ENCODE measurements around the gene SRSF4. TPM values are rescaled to one million over a fixed set of nuclear protein-coding genes. Genes with fewer than 3 reads are reported as not detected.
"Not testable (repeated sequence)": the region's sequence is repeated elsewhere in the genome, so short reads cannot be mapped to it uniquely, and the experiment has no call there.

The SRSF4 gene
- 33.0 TPM for total RNA-seq

DNA sequence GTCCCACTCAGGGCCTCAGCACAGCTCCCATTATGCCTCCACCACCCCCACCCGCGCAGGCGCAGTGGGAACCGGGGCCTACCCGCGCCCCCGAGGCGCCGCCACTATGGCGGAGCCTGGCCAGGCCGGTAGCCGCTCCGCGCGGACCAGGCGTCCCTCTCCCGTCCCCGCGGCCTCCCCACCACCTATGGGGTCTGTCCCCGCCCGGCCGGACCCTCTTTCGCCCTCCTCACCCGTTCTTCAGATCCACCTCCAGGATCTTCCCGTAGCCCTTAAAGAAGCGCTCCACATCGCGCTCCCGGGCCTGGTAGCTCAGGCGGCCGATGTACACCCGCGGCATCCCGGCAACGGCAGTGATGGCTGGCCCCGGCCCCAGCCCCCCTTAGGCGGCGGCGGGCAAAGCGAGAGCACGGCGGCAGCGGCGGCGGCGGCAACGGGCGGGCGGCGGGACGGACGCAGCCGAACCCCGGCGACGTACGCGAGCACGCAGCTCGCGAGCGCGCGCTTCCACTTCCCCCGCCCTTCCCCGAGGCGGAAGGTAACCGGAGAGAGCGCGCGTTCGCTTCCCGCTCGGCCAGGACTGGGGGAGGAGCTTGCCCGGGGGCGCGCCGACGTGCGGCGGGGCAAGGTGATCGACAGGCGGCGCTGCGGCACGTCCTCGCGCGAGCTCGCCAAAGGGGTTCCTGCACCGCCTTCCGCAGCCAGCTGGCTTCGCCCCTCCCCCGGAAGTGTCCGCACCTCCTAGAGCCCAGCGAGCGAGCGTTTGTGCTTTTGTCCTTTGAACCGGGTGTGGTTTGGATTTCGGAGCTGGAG is at the start of gene SRSF4:
Gene SRSF4, minus strand, starts transcription at position 488 of the 813 bp plus-strand sequence. Its CDS starts 148 bp downstream, at position 340.
- DNase-seq (ENCODE audit: low spot score): peak; percentile 100
- peak; percentile 89 for ATAC-seq

DNA sequence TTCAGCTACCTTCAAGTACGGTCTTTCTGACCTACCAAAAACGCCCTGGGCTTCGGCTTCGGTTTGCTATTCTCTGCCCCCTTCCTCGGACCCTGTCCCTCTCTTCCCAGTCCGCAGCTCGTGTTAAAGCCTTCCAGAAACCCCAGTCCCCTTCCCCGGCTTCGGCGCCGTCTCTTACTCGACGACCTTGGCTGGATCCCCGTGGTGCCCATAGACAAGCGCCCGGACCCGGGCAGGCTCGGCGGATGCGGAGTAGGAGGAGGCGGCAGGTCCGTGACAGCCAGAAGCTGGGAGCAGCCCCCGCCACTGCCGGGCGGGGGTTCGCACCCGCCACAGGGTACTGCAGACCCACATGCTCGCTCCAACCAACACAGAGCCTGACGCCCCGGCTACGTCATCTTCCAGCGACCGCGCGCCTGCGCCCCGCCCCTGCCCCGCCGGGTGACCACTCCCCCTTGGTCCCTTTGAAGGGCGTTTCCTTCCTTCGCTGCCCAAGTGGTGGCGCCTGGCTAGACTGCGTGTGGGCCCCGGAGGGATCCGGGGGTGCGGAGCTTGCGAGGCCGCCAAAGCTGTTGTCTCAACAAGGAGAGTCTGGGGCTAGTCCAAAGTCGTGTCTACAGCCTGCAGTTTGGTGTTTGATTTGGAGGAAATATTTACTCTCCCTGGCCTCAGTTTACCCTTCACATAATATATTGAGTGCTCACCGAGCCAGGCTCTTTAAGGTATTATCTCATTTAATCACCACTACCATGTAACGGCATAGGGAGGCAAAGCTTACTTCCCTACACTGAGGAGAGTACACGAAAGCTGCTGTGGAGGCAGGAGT is 49.1 kb upstream of the SRSF4 start, which contains the start of gene MECR:
Gene MECR, minus strand, starts transcription at position 382 of the 826 bp plus-strand sequence. Its CDS starts 28 bp downstream, at position 354.
- DNase-seq (ENCODE audit: low spot score) (peak; percentile 94), ATAC-seq (peak; percentile 98)

DNA sequence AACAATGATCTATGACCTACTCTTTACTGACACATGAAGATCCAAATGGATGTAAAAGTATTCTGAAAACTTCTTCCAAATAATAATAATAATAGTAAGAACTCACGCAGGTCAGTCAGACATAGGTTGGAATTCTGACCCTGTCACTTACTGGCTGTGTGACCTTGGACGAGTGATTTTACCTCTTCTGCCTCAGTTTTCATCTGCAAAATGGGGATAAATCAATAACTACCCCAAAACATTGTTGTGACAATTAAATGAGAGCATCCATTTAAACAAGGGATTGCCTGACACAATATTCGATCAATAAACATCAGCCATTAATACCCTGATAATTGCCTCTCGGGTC is 48.5 kb upstream of the SRSF4 start:
- no peak for ATAC-seq
- no peak for DNase-seq (ENCODE audit: low spot score)

DNA sequence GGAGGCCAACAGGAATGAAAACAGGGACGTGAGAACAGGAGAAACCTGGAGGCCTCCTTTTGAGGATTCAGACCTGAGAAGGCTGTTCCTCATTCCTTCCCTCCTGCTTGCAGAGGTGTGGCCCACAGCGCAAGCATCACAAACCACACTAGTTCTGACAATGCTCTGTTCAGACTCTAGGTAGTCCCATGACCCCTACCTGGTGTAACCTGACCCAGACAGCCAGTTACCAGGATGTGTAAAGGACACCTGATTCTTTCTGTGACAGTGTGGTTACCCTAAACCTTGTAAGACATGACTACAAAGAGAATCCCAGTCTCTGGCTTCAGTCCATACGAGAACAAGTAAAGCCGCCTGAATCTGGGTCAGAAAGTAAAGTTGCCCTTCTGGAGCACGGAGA is 45.8 kb upstream of the SRSF4 start:
- ATAC-seq (no peak), DNase-seq (ENCODE audit: low spot score) (no peak)

DNA sequence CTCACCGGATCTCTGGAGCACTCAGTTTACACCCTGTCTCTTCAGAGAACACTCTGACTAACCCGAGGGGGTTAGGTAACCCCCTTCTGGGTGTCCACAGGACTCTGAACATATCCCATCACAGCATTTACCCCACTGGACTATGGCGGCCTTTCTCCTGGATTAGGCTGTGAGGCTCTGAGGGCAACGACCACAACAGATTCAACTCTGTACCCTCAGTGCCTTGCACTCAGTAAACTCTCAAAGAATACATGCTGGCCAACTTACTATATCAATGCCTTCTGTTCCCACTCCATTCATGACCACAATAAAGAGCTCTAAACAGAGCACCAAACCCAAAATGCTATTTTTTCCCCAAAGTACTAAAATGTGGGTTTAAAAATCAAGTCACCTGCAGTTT is 43.7 kb upstream of the SRSF4 start:
- no peak for DNase-seq (ENCODE audit: low spot score)

DNA sequence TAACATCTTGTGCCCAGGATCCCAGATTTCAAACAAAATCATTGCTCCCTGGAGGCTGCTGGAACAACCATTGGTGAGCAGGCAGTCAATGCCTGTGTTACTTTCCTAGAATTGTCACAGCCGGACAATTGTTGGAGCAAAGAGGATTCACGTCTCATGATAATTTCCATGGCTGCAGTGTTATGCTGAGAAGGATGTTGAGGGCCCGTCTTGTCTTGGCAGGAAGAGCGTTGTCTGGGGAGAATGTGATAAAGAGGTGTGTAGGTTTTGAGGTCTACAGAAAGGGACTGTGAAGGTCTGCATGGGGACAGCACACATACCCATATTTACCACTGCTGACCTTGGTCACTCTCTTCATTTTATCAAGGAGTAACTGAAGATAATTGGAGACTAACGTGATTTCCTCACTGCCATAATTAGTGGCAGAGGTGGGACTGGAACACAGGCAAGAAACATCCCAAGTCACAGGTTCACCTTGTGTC is 42.7 kb upstream of the SRSF4 start:
- DNase-seq (ENCODE audit: low spot score) (no peak), ATAC-seq (no peak)

More for the DNA sequence above, 43.7 kb upstream of the SRSF4 start:
- ATAC-seq: no peak

DNA sequence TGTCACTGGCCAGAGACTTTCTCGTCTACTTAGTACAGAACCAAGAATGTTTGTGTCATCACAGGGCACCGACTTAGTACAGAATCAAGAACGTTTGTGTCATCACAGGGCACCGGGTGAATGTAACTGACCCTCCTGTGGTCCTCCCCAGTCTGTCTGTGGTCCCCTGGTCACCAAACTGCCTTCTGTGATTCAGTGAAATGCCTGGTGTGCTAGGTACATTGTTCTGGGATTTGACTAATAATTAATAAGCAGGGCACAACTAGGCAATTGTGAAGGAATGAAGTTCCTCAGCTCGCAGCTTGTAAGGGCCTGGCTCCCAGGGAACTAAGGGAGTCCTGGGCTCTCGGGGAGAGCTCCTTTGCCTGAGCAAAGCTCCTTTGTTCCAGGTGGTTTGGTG is 41.8 kb upstream of the SRSF4 start:
- ATAC-seq: no peak

DNA sequence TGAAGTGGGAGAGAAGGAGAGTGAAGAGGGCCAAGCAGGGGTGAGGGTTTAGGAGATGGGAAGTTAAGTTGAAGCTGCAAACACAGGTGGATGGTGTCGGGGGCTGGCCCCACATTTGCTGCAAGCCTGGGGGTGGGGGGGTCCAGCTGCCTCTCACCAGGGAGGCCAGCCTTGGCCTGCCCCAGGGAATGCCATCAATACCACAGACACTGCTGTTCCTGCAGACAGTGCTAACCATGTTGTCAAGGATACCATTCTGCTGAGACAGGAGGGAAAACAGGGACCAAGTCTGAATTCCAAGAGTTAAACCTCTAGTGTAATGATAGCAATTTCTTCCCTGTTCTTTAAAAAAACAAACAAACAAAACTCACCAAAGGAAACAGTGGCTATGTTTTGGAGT is 41.0 kb upstream of the SRSF4 start:
- no peak for ATAC-seq

More for the DNA sequence above, 41.8 kb upstream of the SRSF4 start:
- DNase-seq (ENCODE audit: low spot score): no peak

DNA sequence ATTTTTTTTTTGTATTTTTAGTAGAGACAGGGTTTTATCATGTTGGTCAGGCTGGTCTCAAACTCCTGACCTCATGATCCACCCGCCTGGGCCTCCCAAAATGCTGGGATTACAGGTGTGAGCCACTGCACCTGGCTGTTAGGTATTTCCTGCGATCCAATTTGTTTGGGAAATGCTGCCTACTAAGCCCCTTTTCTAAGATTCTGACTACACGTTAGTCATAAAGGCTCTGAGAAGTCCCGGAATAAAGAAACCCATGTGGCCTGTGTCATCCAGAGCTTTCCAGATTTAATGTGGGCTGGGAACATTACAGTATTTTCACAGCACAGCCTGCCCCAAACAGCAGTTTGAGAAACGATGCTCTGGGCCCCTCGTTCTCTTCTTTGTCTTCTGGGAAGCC is 40.6 kb upstream of the SRSF4 start:
- ATAC-seq; DNase-seq (ENCODE audit: low spot score): not testable (repeated sequence)

More for the DNA sequence above, 41.0 kb upstream of the SRSF4 start:
- DNase-seq (ENCODE audit: low spot score): no peak

DNA sequence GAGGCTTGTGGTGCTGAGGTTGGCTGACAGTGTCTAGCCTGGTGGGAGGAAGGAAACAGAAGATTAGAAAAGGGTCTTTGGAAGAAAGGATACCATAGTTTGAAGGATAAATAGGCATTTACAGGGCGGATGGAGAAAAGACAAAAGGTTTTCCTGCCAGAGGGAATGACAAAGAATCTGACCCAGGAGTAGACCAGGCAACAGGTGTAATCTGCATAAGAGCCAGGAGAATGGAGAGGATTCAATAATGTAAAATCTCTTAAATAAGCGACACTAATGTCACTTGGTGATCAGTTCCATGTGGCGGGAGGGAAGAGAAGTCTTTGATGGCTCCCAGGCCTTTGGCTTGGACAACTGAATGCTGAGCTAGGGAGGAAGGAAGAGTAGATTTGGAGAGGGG is 39.6 kb upstream of the SRSF4 start:
- no peak for DNase-seq (ENCODE audit: low spot score)
- ATAC-seq: no peak

DNA sequence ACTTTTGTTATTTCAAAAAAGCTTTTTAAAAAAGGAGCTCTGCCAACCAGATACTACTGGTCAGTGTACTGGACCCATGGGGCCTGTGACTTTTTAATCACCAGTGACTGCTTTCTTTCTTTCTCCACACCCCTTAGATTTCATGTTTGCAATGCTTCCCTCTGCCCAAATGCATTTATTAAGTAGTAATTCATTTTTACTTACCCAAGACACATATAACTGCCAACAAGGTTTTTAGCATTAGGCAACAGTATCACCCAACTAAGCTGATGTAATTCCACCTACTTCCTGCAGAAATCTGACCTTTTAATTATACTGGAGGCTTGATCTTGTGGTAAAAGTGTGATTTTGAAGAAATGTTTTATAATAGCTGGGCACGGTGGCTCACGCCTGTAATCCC is 36.5 kb upstream of the SRSF4 start:
- ATAC-seq: no peak
- no peak for DNase-seq (ENCODE audit: low spot score)

DNA sequence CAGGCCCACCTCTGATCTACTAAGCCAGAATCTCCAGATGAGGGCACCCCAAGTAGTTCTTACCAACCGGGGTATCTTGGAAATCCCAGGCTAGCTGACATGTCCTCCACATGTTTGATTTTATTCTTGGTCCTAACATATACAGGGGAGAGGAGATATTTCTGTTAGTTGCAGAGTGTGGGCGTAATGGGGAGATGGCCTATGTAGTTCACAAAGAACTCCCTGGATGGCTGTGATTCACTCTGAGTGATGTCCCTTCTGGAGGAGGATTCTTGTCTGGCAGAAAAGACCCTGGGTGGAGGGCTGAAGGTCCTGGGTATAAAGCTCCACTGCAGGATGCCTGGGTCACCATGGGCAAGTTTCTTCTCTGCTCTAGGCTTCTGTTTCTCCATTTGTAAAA is 35.9 kb upstream of the SRSF4 start:
- ATAC-seq (no peak), DNase-seq (ENCODE audit: low spot score) (no peak)

DNA sequence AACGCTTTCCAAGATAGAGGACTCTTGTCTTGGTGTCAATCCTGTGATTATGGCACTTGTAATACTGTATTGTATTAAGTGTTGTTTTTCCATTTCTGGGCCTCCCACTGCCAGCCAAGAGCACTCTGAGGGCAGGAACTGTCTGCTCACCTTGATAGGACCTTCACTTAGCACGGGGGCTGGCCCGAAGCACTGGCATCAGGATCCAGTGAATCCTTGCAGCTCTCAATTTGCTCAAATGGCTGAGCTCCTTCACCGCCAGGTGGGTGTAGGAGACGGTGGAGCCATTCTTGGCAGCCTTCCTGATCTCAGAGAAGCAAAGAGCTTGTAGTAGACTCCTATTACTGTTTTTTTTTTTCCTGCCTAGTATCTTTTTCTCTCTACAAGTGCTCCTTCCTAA is 31.4 kb upstream of the SRSF4 start:
- no peak for DNase-seq (ENCODE audit: low spot score)
- no peak for ATAC-seq

DNA sequence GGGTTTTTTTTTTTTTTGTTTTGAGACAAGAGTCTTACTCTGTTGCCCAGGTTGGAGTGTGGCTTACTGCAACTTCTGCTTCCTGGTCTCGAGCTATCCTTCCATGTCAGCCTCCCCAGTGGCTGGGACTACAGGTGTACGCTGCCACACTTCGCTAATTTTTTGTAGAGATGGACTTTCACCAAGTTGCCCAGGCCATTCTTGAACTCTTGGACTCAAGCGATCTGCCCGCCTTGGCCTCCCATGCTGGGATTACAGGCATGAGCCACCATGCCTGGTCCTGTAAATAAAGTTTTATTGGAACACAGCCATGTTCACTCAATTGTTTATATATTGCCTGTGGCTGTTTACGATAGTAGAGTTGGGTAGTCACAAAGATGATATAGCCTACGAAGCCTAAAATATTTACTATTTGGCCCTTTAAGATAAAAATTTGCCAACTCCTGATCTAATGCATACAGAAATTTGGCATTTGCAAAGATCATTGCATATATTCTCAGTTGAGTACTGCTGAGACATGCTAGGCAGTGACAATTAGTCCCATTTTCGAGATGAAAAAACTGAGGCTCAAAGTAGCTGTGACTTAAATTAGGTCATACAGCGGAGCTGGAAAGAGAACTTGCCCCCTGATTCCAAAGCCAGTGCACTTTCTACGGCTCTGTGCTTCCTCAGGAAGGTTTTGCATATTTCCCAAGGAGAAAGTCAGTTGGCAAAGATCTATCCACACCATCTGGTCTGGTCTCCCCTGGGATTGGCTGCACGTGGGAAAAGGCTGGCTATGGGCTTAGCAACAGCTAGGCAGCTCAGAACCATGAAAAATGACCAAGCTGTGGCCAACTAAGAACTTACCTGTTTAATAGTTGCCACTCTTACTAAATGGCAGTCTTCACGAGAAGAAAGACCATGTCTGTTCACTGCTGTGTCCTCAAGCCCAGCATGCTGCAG is 29.7 kb upstream of the SRSF4 start:
- DNase-seq (ENCODE audit: low spot score) (no peak), ATAC-seq (no peak)

DNA sequence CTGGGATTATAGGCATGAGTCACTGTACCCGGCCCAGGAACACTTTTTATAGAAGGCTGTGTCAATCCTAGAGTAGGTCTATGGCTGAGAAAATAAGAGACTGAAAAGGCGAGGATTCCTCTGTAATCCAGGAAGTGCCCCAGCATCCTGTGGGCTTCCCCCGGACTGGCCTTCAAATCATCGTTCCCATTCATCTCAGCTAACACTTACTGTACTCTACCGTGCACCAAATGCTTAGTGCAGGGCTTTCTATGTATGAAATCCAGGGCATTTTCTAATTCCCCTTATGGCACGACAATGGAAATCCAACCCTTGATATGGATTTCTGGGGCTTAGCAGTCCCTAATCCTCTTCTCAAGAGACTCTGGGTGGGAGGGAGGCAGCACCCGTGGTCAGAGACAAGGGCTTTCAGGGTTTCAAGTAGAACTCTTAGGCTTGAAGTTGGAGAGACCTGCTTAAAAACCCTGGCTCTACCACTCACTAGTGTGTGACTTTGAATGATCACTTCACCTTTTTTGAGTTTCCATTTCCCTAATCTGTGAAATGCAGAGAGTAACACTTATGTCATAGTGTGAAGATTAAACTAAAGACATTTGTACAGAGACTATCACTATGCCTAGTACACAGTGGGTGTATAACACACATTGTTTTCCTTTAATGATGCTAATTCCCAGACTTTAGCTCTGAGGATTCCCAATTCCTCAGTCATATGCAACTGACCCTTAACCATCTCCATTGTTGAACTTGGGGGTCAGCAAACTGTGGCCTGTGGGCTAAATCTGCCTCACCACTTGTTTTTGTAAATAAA is 28.8 kb upstream of the SRSF4 start:
- DNase-seq (ENCODE audit: low spot score) (no peak), ATAC-seq (no peak)

DNA sequence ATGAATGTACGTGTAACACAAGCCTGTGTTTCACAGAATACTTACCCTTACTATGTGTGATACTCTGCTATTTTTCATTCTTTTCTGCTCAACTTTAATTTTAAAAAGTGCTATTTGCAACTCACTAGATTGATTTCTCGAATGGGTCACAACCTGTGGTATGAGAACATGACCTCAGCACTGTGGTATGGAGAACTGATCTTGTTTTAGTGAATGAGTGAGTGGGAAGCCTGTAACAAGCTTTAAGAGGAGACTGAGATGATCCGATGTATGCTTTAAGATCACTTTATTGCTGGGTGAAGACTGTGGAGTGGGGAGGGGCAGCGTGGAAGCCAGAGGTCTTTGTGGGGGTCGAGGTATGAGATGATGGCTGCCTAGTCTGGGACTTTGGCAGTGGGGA is 27.5 kb upstream of the SRSF4 start:
- no peak for ATAC-seq
- DNase-seq (ENCODE audit: low spot score): no peak

DNA sequence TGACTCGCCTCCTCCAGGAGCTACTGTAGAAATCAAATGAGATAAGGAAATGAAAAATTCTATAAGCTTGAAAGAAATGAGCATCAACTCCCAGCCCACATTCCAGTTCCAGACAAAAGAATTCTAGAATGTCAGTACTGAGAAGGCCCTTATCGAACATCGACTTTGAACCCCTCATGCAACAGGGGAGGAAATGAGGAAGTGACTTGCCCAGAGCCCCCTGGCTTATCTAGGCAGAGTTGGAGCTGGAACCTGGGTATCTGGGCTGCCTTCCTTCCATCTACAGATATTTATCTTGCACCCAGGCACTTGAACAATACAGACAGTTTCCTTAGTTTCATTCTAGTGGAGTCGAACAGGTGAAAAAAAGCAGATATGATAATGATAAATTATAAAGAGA is 26.7 kb upstream of the SRSF4 start:
- no peak for DNase-seq (ENCODE audit: low spot score)
- no peak for ATAC-seq

DNA sequence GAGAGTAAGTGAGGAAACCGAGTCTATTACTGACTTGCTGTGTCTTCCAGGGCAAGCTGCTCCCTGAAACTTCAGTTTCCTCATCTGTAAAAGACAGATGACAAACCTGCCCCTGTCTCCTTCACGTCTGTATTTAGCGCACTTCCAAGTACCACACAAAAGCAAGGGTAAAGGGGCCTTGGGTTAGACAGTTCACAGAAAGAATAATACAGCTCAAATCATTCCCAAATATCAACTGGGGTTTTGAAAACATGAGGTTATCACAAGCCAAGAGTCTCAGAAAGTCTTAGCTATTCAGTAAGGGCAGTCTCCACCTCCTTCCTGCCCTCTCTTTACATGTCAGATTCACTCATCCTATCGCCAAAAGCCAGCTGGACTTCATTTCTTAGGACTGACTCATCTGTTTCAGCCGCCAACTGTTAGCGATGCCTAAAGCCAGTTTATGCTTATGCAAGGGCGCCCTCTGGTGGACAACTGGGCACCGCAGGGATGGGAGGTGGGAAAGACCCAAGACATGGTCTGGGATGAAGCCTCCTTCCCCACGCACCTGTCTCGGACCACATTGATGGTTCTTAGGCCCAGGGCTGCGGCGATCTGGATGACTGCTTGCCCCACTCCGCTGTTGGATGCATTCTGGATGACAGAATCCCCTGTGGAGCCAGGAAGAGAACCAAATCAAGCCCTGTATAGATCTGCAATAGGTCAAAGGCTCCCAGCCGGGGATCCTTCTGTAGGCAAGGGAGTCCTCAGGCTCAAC is 21.1 kb upstream of the SRSF4 start:
- DNase-seq (ENCODE audit: low spot score) (peak; percentile 89), ATAC-seq (peak; percentile 98)

DNA sequence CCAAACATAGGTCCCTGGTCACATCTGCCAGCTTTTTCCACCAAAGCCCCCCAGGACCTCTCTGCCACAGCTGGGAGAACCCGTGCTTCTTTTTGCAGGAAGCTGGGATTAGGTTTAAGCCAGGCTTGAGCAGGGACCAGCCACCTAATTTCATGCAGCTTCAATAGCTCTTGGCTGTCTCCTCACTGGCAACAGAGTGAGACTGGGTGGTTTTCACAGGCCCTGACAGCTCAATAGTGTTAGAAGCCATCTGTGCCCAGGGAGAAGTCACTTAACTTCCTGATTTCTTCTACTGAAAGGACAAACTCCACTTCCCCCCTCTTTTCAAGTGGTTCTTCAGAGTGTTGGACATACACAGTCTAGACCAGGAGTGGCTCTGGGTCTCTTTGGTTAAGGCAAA is 20.4 kb upstream of the SRSF4 start:
- ATAC-seq: no peak

More for the DNA sequence above, 20.4 kb upstream of the SRSF4 start:
- no peak for DNase-seq (ENCODE audit: low spot score)

Data from left lobe of liver (tissue), 2 donors.